GM23338 (cell line): ENCODE data around the gene FGFBP1.

ENCODE experiments used
- CREB1 ChIP-seq: fragments of 250-450 bp; sonication (Bioruptor Pico); IDR thresholded peaks from 2 replicates; pipeline ENCODE4 v1.5.0; 2020; ENCODE audit warnings: low read depth, mild to moderate bottlenecking, moderate library complexity
- CTCF ChIP-seq, 2 experiments: fragments of 200-600 bp in 1 of 2; sonication (generic) in 1 of 2; conservative IDR thresholded peaks; 2 replicates each; pipeline versions ENCODE4 v1.5.1 to v1.6.1; 2016 to 2017; ENCODE audit warnings: antibody characterized with exemption in 2 of 2, low read depth in 2 of 2, mild to moderate bottlenecking in 2 of 2, moderate library complexity in 1 of 2
- EZH2 ChIP-seq: fragments of 200-600 bp; sonication (generic); IDR thresholded peaks from one replicate; pipeline ENCODE4 v1.8.0; 2017; ENCODE audit warnings: antibody characterized with exemption, mild to moderate bottlenecking, low read depth; ENCODE audit not compliant: unreplicated experiment
- EZH2phosphoT487 ChIP-seq: fragments of 200-600 bp; sonication (generic); IDR thresholded peaks from one replicate; pipeline ENCODE4 v1.8.1; 2018; ENCODE audit warnings: antibody characterized with exemption; ENCODE audit not compliant: unreplicated experiment
- NANOG ChIP-seq: IDR thresholded peaks from 2 replicates; pipeline ENCODE4 v1.6.1; 2016; ENCODE audit warnings: antibody characterized with exemption, borderline replicate concordance
- POLR2AphosphoS5 ChIP-seq: IDR thresholded peaks from 2 replicates; pipeline ENCODE4 v1.6.1; 2016; ENCODE audit warnings: antibody characterized with exemption, low read depth
- REST ChIP-seq: IDR thresholded peaks from one replicate; pipeline ENCODE4 v1.6.1; 2018; ENCODE audit warnings: antibody characterized with exemption; ENCODE audit not compliant: unreplicated experiment

GRCh38 chr4:15906020-15906443, 32.5 kb downstream of the FGFBP1 start:
- 0 out of 4 replicates have a peak, but pooled peaks of 1 of the 2 experiments have one; percentile 12 for TF ChIP-seq CTCF (conservative IDR thresholded peaks at IDR 0.05; ENCODE audit: low read depth in 2 of 2)
- TF ChIP-seq POLR2AphosphoS5, result no peak
- TF ChIP-seq REST, result no peak
- no peak for TF ChIP-seq NANOG
- TF ChIP-seq EZH2phosphoT487, result no peak
- TF ChIP-seq EZH2, result no peak
- no peak for TF ChIP-seq CREB1 (CRISPR knock-in tag)
